DND-41 (cell line): ENCODE results near the gene LEF1.
A peak's percentile ranks its signal among the peaks of the same experiment; 100 is the strongest.

Source experiments
- ATAC-seq: fragments of 200-7000 bp; cut with Tn5 transposase; 3 replicates; pipeline ENCODE4 v1.9.1; 2021; ENCODE audit warnings: low read depth; ENCODE audit not compliant: insufficient read depth
- DNase-seq: peaks from one replicate; pipeline ENCODE4 v3.0.0-alpha.2; 2020
- H2AFZ ChIP-seq: 2 replicates; pipeline ENCODE4 v1.6.0; 2012; ENCODE audit warnings: low read depth, low read length
- H3K27ac ChIP-seq: 2 replicates; pipeline ENCODE4 v1.5.1; 2012; ENCODE audit warnings: low read length, inconsistent platforms
- H3K27me3 ChIP-seq: fragments of 200-600 bp; sonication (generic); 2 replicates; pipeline ENCODE4 v1.6.0; 2012; ENCODE audit warnings: low read length, mild to moderate bottlenecking, inconsistent platforms; ENCODE audit not compliant: insufficient read depth, poor library complexity
- H3K36me3 ChIP-seq: 2 replicates; pipeline ENCODE4 v1.5.1; 2012; ENCODE audit warnings: low read length, inconsistent platforms; ENCODE audit not compliant: insufficient read depth
- H3K4me1 ChIP-seq: 2 replicates; pipeline ENCODE4 v1.5.1; 2012; ENCODE audit warnings: mild to moderate bottlenecking, low read length; ENCODE audit not compliant: insufficient read depth
- H3K4me2 ChIP-seq: 2 replicates; pipeline ENCODE4 v1.6.0; 2012; ENCODE audit warnings: mild to moderate bottlenecking, moderate library complexity, low read length, inconsistent platforms; ENCODE audit not compliant: insufficient read depth
- H3K4me3 ChIP-seq, 2 experiments: fragments of 200-600 bp in 1 of 2; shearing (Covaris generic) in 1 of 2; 2 replicates each; pipeline ENCODE4 v1.5.1; 2012 to 2016; ENCODE audit warnings: inconsistent platforms in 2 of 2, low read length in 2 of 2, mild to moderate bottlenecking in 2 of 2, low read depth in 1 of 2, moderate library complexity in 1 of 2
- H3K79me2 ChIP-seq: 2 replicates; pipeline ENCODE4 v1.6.0; 2012; ENCODE audit warnings: low read length, inconsistent platforms; ENCODE audit not compliant: insufficient read depth
- H3K9ac ChIP-seq: 2 replicates; pipeline ENCODE4 v1.6.0; 2012; ENCODE audit warnings: low read depth, mild to moderate bottlenecking, inconsistent platforms, low read length, moderate library complexity
- H3K9me3 ChIP-seq: 2 replicates; pipeline ENCODE4 v1.5.1; 2012; ENCODE audit warnings: low read length, moderate library complexity, mild to moderate bottlenecking, inconsistent platforms; ENCODE audit not compliant: insufficient read depth, severe bottlenecking
- H4K20me1 ChIP-seq: 2 replicates; pipeline ENCODE4 v1.6.0; 2012; ENCODE audit warnings: low read length; ENCODE audit not compliant: insufficient read depth
- CTCF ChIP-seq: IDR thresholded peaks from 2 replicates; pipeline ENCODE4 v1.5.1; 2012; ENCODE audit warnings: borderline replicate concordance, low read length, moderate library complexity, mild to moderate bottlenecking; ENCODE audit not compliant: poor library complexity, severe bottlenecking; ENCODE audit errors: extremely low read depth
- EZH2 ChIP-seq: IDR thresholded peaks from 3 replicates; pipeline ENCODE4 v1.6.1; 2012; ENCODE audit warnings: borderline replicate concordance, low read depth, mild to moderate bottlenecking, moderate library complexity, low read length, inconsistent platforms; ENCODE audit not compliant: severe bottlenecking

The LEF1 gene

GRCh38 chr4:108163351-108163750 is 5.4 kb downstream of the LEF1 start:
- H3K9ac ChIP-seq: peak overlapping the region; percentile 95
- no peak for ATAC-seq
- H3K79me2 ChIP-seq: peaks cover 100% of the 10 kb centered on the region
- peaks cover 60% of the 10 kb centered on the region for H3K4me1 ChIP-seq
- no peaks in the 10 kb centered on the region for H3K9me3 ChIP-seq
- H3K4me2 ChIP-seq: peak overlapping the region; percentile 65
- H3K36me3 ChIP-seq: peaks cover 82% of the 10 kb centered on the region
- H4K20me1 ChIP-seq: peaks cover 77% of the 10 kb centered on the region
- TF ChIP-seq EZH2 (no peak), CTCF (no peak)
- no peak for DNase-seq
- no peaks in the 10 kb centered on the region for H3K27me3 ChIP-seq
- H3K27ac ChIP-seq: peak overlapping the region; percentile 95
- H2AFZ ChIP-seq: no peak overlapping the region
- H3K4me3 ChIP-seq: peak overlapping the region; percentile 45 to 64

- H3K9me3 ChIP-seq: no peaks in the 10 kb centered on the region
- peaks cover 84% of the 10 kb centered on the region for H3K4me1 ChIP-seq
- TF ChIP-seq EZH2: no peak
- no peak for TF ChIP-seq CTCF
- peak overlapping the region; percentile 95 for H3K27ac ChIP-seq
- H3K27me3 ChIP-seq: no peaks in the 10 kb centered on the region
- peaks cover 100% of the 10 kb centered on the region for H3K79me2 ChIP-seq
- H3K4me3 ChIP-seq: peak overlapping the region; percentile 4 to 64; a peak in 3 of 4 replicates
- DNase-seq (peak; percentile 54), ATAC-seq (peak; percentile 73)
- peak overlapping the region; percentile 95 for H3K9ac ChIP-seq
- peaks cover 97% of the 10 kb centered on the region for H3K36me3 ChIP-seq
- no peak overlapping the region for H2AFZ ChIP-seq
- H3K4me2 ChIP-seq: peak overlapping the region; percentile 65
- peaks cover 89% of the 10 kb centered on the region for H4K20me1 ChIP-seq
Measured at GRCh38 chr4:108160741-108161352, 7.9 kb downstream of the LEF1 start.

GRCh38 chr4:108159845-108160244 is 8.9 kb downstream of the LEF1 start:
- TF ChIP-seq EZH2: no peak
- TF ChIP-seq CTCF: no peak
- Histone ChIP-seq H3K36me3 (peaks cover 97% of the 10 kb centered on the region), H3K79me2 (peaks cover 100% of the 10 kb centered on the region), H3K4me3 (peak overlapping the region; percentile 0 to 64; a peak in 3 of 4 replicates), H3K27ac (peak overlapping the region; percentile 95), H3K27me3 (no peaks in the 10 kb centered on the region), H2AFZ (no peak overlapping the region), H3K4me2 (peak overlapping the region; percentile 65), H3K9ac (peak overlapping the region; percentile 95), H4K20me1 (peaks cover 90% of the 10 kb centered on the region), H3K9me3 (no peaks in the 10 kb centered on the region), H3K4me1 (peaks cover 94% of the 10 kb centered on the region)
- peak; percentile 69 for ATAC-seq
- peak; percentile 65 for DNase-seq

GRCh38 chr4:108157655-108158054 is 11.1 kb downstream of the LEF1 start:
- Histone ChIP-seq H3K9me3 (no peaks in the 10 kb centered on the region), H3K79me2 (peaks cover 100% of the 10 kb centered on the region), H3K4me1 (peaks cover 92% of the 10 kb centered on the region), H3K36me3 (peaks cover 97% of the 10 kb centered on the region), H3K4me3 (peak overlapping the region in 1 of 2 experiments; percentile 64; a peak in 3 of 4 replicates), H2AFZ (no peak overlapping the region), H3K9ac (peak overlapping the region; percentile 95; the same call in 1 of the 2 replicates), H3K27me3 (no peaks in the 10 kb centered on the region), H3K27ac (peak overlapping the region; percentile 95), H3K4me2 (peak overlapping the region; percentile 65), H4K20me1 (peaks cover 85% of the 10 kb centered on the region)
- no peak for DNase-seq
- TF ChIP-seq CTCF (no peak), EZH2 (no peak)
- no peak for ATAC-seq
